ENCODE results near the gene CHPF2.

CHPF2 gene

GRCh38 chr7:151226875-151227782 lies 5.2 kb upstream of the CHPF2 start, which contains the start of gene ABCF2 (continued):
- 0 out of 2 replicates have a peak, but pooled peaks have one; percentile 62 for TF ChIP-seq ZNF639 (tag by site-specific recombination; IDR thresholded peaks at IDR 0.05)
- peak; percentile 66; the same call in 1 of the 2 replicates for TF ChIP-seq CTCF (tag by site-specific recombination; IDR thresholded peaks at IDR 0.05)
- peak; percentile 97 for TF ChIP-seq SP3 (tag by site-specific recombination; IDR thresholded peaks at IDR 0.05)
- no peak for TF ChIP-seq ZNF518A (tag by site-specific recombination; conservative IDR thresholded peaks at IDR 0.05; ENCODE audit: low read depth)
- TF ChIP-seq EGR2 (tag by site-specific recombination; IDR thresholded peaks at IDR 0.05; ENCODE audit: low read depth) = 0 out of 2 replicates have a peak, but pooled peaks have one; percentile 16
- no peak for TF ChIP-seq ZNF223 (tag by site-specific recombination; IDR thresholded peaks at IDR 0.05)
- 0 out of 2 replicates have a peak, but pooled peaks have one; percentile 24 for TF ChIP-seq REST (tag by site-specific recombination; IDR thresholded peaks at IDR 0.05)
- TF ChIP-seq YY2 (tag by site-specific recombination; IDR thresholded peaks at IDR 0.05) = no peak
- 0 out of 2 replicates have a peak, but pooled peaks have one; percentile 50 for TF ChIP-seq ZNF391 (tag by site-specific recombination; IDR thresholded peaks at IDR 0.05; ENCODE audit: borderline replicate concordance, low read depth)
- 0 out of 2 replicates have a peak, but pooled peaks have one; percentile 15 for TF ChIP-seq ZFHX2 (tag by site-specific recombination; conservative IDR thresholded peaks at IDR 0.05)
- TF ChIP-seq PRDM6 (tag by site-specific recombination; IDR thresholded peaks at IDR 0.05) = no peak
- peak; percentile 55 for TF ChIP-seq ZNF610 (tag by site-specific recombination; IDR thresholded peaks at IDR 0.05; ENCODE audit: borderline replicate concordance)
- no peak for TF ChIP-seq ZBTB6 (tag by site-specific recombination; IDR thresholded peaks at IDR 0.05)
- TF ChIP-seq ZNF311 (tag by site-specific recombination; IDR thresholded peaks at IDR 0.05; ENCODE audit: borderline replicate concordance) = no peak
- TF ChIP-seq ZNF366 (tag by site-specific recombination; conservative IDR thresholded peaks at IDR 0.05) = no peak
- TF ChIP-seq ZNF544 (tag by site-specific recombination; IDR thresholded peaks at IDR 0.05) = no peak
- TF ChIP-seq YY1 (tag by site-specific recombination; IDR thresholded peaks at IDR 0.05) = no peak; the same call in 1 of the 2 replicates
- no peak for TF ChIP-seq ZNF677 (tag by site-specific recombination; IDR thresholded peaks at IDR 0.05)
- TF ChIP-seq ZNF280C (tag by site-specific recombination; IDR thresholded peaks at IDR 0.05) = no peak
- TF ChIP-seq ZBTB17 (tag by site-specific recombination; IDR thresholded peaks at IDR 0.05) = peak; percentile 98
